GM12878 (cell line): ENCODE measurements around the gene DGKB. TPM values are rescaled to one million over a fixed set of nuclear protein-coding genes. Genes with fewer than 3 reads are reported as not detected.

Experiments used
- ATAC-seq: fragments of 200-7000 bp; cut with Tn5 transposase; 3 replicates; pipeline ENCODE4 v1.9.1; 2020; ENCODE audit warnings: mild to moderate bottlenecking, moderate library complexity
- BruUV-seq: library from RNA; stranded (reverse); fragments of 400-500 nt; replicated peaks from 2 replicates; lab custom pipeline; 2021; lab: Mats Ljungman, UMichigan
- CTCF ChIA-PET: fragments of 300-600 bp; sonication (Branson Sonifier 250); formaldehyde crosslinking; extraction: SDS; loops from one replicate; lab custom pipeline; 2021; ENCODE audit warnings: inconsistent platforms; lab: Yijun Ruan, JAX
- POLR2A ChIA-PET: fragments of 350-600 bp; formaldehyde crosslinking; extraction: SDS; loops from one replicate; lab custom pipeline; 2021; ENCODE audit warnings: inconsistent platforms; lab: Charles Lee
- RAD21 ChIA-PET: fragments of 300-600 bp; sonication (Branson Sonifier 250); formaldehyde crosslinking; loops from one replicate; lab custom pipeline; 2023; ENCODE audit warnings: antibody characterized with exemption; ENCODE audit not compliant: unreplicated experiment; lab: Charles Lee
- SMC1A ChIA-PET: fragments of 300-600 bp; sonication (Branson Sonifier 250); formaldehyde crosslinking; loops from one replicate; lab custom pipeline; 2023; ENCODE audit not compliant: unreplicated experiment, uncharacterized antibody; lab: Charles Lee
- DNase-seq: peaks from one replicate; pipeline ENCODE4 v3.0.0-alpha.2; 2011; ENCODE audit warnings: low read depth, low spot score
- FAIRE-seq: peaks from 3 replicates; lab custom pipeline; 2011; peaks lifted over from hg19 to GRCh38; lab: Jason Lieb, UNC
- H2AFZ ChIP-seq: 2 replicates; pipeline ENCODE4 v1.6.0; 2011; ENCODE audit warnings: low read depth, low read length, control low read depth; ENCODE audit not compliant: control insufficient read depth
- H3K27ac ChIP-seq: 2 replicates; pipeline ENCODE4 v1.5.1; 2011; ENCODE audit warnings: control low read depth; ENCODE audit not compliant: control insufficient read depth, insufficient read depth
- H3K27me3 ChIP-seq, 2 experiments: replicated peaks in 1 of 2; 2 replicates each; pipeline versions ENCODE4 v1.6.0 to v1.6.1; 2011; ENCODE audit warnings: low read length in 1 of 2; ENCODE audit not compliant: control insufficient read depth in 2 of 2, insufficient read depth in 2 of 2
- H3K36me3 ChIP-seq, 2 experiments: 2 replicates each; pipeline ENCODE4 v1.5.1; 2011; ENCODE audit warnings: low read length in 1 of 2; ENCODE audit not compliant: control insufficient read depth in 2 of 2, insufficient read depth in 2 of 2
- H3K4me1 ChIP-seq: 2 replicates; pipeline ENCODE4 v1.6.1; 2011; ENCODE audit warnings: mild to moderate bottlenecking, low read length, moderate library complexity, mixed read lengths; ENCODE audit not compliant: control insufficient read depth, insufficient read depth
- H3K4me2 ChIP-seq: 2 replicates; pipeline ENCODE4 v1.6.0; 2011; ENCODE audit warnings: control low read depth; ENCODE audit not compliant: control insufficient read depth, insufficient read depth
- H3K4me3 ChIP-seq: fragments of 200-600 bp; sonication (generic); 2 replicates; pipeline ENCODE4 v1.5.1; 2016
- H3K79me2 ChIP-seq: 2 replicates; pipeline ENCODE4 v1.6.0; 2011; ENCODE audit warnings: low read length; ENCODE audit not compliant: control insufficient read depth, insufficient read depth
- H3K9ac ChIP-seq: 2 replicates; pipeline ENCODE4 v1.8.0; 2011; ENCODE audit warnings: low read length, control low read depth, mixed read lengths; ENCODE audit not compliant: control insufficient read depth, insufficient read depth
- H3K9me3 ChIP-seq: replicated peaks from 3 replicates; pipeline ENCODE4 v1.5.1; 2011; ENCODE audit warnings: mild to moderate bottlenecking, low read length; ENCODE audit not compliant: control insufficient read depth, insufficient read depth
- H4K20me1 ChIP-seq: 2 replicates; pipeline ENCODE4 v1.6.0; 2011; ENCODE audit not compliant: control insufficient read depth, insufficient read depth
- ASH2L ChIP-seq: fragments of 300-600, 200-600 bp; sonication (generic); IDR thresholded peaks from 2 replicates; pipeline ENCODE4 v1.6.1; 2017; ENCODE audit warnings: low read depth, mild to moderate bottlenecking, borderline replicate concordance
- ATF2 ChIP-seq: IDR thresholded peaks from 2 replicates; pipeline ENCODE4 v1.6.1; 2012; ENCODE audit warnings: low read length, inconsistent platforms
- ATF3 ChIP-seq: IDR thresholded peaks from 2 replicates; pipeline ENCODE4 v1.6.1; 2011; ENCODE audit warnings: low read depth, mild to moderate bottlenecking, low read length, moderate library complexity, borderline replicate concordance; ENCODE audit errors: extremely low read depth
- CEBPZ ChIP-seq: fragments of 150-350 bp; IDR thresholded peaks from 2 replicates; pipeline ENCODE4 v1.6.1; 2016; ENCODE audit warnings: low read depth, low read length
- CHD1 ChIP-seq: IDR thresholded peaks from 2 replicates; pipeline ENCODE4 v1.6.1; 2012; ENCODE audit warnings: low read depth, low read length, improper control_type of control experiment
- ESRRA ChIP-seq: IDR thresholded peaks from 2 replicates; pipeline ENCODE4 v1.6.1; 2012; ENCODE audit warnings: mild to moderate bottlenecking, low read length, improper control_type of control experiment
- HDGF ChIP-seq: fragments of 450-650 bp; IDR thresholded peaks from 2 replicates; pipeline ENCODE4 v1.6.1; 2016; ENCODE audit warnings: antibody characterized with exemption
- IKZF2 ChIP-seq, 2 experiments: fragments of 450-650 bp; IDR thresholded peaks; 2 replicates each; pipeline ENCODE4 v1.6.1; 2017; ENCODE audit warnings: mild to moderate bottlenecking in 2 of 2, moderate library complexity in 2 of 2
- NR2C2 ChIP-seq: IDR thresholded peaks from 2 replicates; pipeline ENCODE4 v1.6.1; 2011; ENCODE audit warnings: borderline replicate concordance, low read depth; ENCODE audit not compliant: control insufficient read depth, insufficient read length
- NRF1 ChIP-seq: conservative IDR thresholded peaks from 2 replicates; pipeline ENCODE4 v1.6.1; 2011; ENCODE audit warnings: mild to moderate bottlenecking, low read depth, low read length, improper control_type of control experiment
- POLR2AphosphoS5 ChIP-seq: IDR thresholded peaks from 2 replicates; pipeline ENCODE4 v1.6.1; 2011; ENCODE audit warnings: mild to moderate bottlenecking, low read length, inconsistent platforms
- RCOR1 ChIP-seq: conservative IDR thresholded peaks from 2 replicates; pipeline ENCODE4 v1.6.1; 2012; ENCODE audit warnings: low read depth, low read length, improper control_type of control experiment
- SMAD1 ChIP-seq: fragments of 450-650 bp; IDR thresholded peaks from 2 replicates; pipeline ENCODE4 v1.6.1; 2018; ENCODE audit warnings: mild to moderate bottlenecking, low read depth; ENCODE audit not compliant: partially characterized antibody
- WRNIP1 ChIP-seq: IDR thresholded peaks from 2 replicates; pipeline ENCODE4 v1.6.1; 2011; ENCODE audit warnings: low read depth, low read length, improper control_type of control experiment, borderline replicate concordance
- ZNF687 ChIP-seq: fragments of 450-650 bp; IDR thresholded peaks from 2 replicates; pipeline ENCODE4 v1.6.1; 2017; ENCODE audit warnings: mild to moderate bottlenecking, moderate library complexity
- WGBS: methylation state at CpG from one replicate; pipeline ENCODE4 v1.1.6; 2016; ENCODE audit warnings: low lambda C conversion rate; ENCODE audit not compliant: insufficient replicate concordance, insufficient coverage; ENCODE audit errors: missing lambda C conversion rate; 5-methylcytosine and 5-hydroxymethylcytosine counted together
- in situ Hi-C: fragments of 300-500 bp; cut with MboI; formaldehyde crosslinking; loops from 9 replicates; pipeline ENCODE4 v1.14.3; 2018; ENCODE audit warnings: mixed read lengths
- intact Hi-C: fragments of 100-400 bp; cut with micrococcal nuclease; formaldehyde crosslinking; loops from one replicate; pipeline ENCODE4 v1.14.2; 2022; ENCODE audit not compliant: unreplicated experiment
- polyA plus RNA-seq, 11 experiments: library from polyadenylated mRNA; depleted of rRNA in 4 of 11; unstranded in 6 of 11; stranded (reverse) in 5 of 11; fragments of >200 nt; fragmentation: Nextera tagmentation in 4 of 11; fragmentation: Illumina TruSeq in 1 of 11; extraction: Ambion mirVana in 4 of 11; extraction: Trizol in 1 of 11; gene quantifications; 1 replicate in 1 of 11; 2 replicates in 10 of 11; pipeline versions ENCODE4 v1.2.1 to v1.2.3, GENCODE V29; 2011 to 2016; ENCODE audit warnings: inconsistent platforms in 2 of 11, missing spikeins in 2 of 11, low read depth in 1 of 11
- total RNA-seq, 4 experiments: library from RNA; depleted of rRNA in 3 of 4; stranded (reverse); fragments of >200 nt in 3 of 4; fragmentation: Illumina TruSeq in 1 of 4; extraction: Trizol in 1 of 4; gene quantifications; 2 replicates each; pipeline versions ENCODE4 v1.2.1 to v1.2.3, GENCODE V29; 2013 to 2021

The DGKB gene
- total and polyA plus RNA-seq, 10 of the 15 experiments (the other 5 are each of a cell fraction or from before 2014, with no cell fraction given) = 0.02 to 0.10 (median 0.04) TPM; not detected in 6

GRCh38 chr7:14235056-14235455 lies 667.5 kb downstream of the DGKB start (continued):
- no peak for TF ChIP-seq POLR2AphosphoS5
- no peak for TF ChIP-seq ESRRA
- TF ChIP-seq ATF2 = no peak
- no peak for TF ChIP-seq ATF3
- TF ChIP-seq NR2C2 = no peak

GRCh38 chr7:14233868-14234369 lies 668.6 kb downstream of the DGKB start:
- 0% methylated on average over 4 of the region's 4 CpGs for WGBS
- no peak overlapping the region for H3K4me3 ChIP-seq
- ChIA-PET POLR2A (no interaction called here), SMC1A (no interaction called here), CTCF (no interaction called here), RAD21 (no interaction called here)
- ATAC-seq (no peak), DNase-seq (no peak), FAIRE-seq (no peak)
- no peak overlapping the region for H3K27ac ChIP-seq
- intact Hi-C loops = no loop called here
- no peaks in the 10 kb centered on the region for H3K27me3 ChIP-seq
- H4K20me1 ChIP-seq = no peaks in the 10 kb centered on the region
- no peak overlapping the region for H3K9ac ChIP-seq
- no peaks in the 10 kb centered on the region for H3K36me3 ChIP-seq
- no peaks in the 10 kb centered on the region for H3K79me2 ChIP-seq
- no peaks in the 10 kb centered on the region for H3K9me3 ChIP-seq
- in situ Hi-C loops = no loop called here
- H3K4me2 ChIP-seq = no peak overlapping the region
- BruUV-seq = no TSS peak
- H2AFZ ChIP-seq = no peak overlapping the region
- H3K4me1 ChIP-seq = no peaks in the 10 kb centered on the region
- TF ChIP-seq HDGF (no peak), SMAD1 (no peak), WRNIP1 (no peak), ASH2L (no peak), RCOR1 (no peak), CHD1 (no peak), ZNF687 (no peak), NRF1 (no peak), CEBPZ (no peak), IKZF2 (IDR thresholded peaks at IDR 0.05) (no peak)
